ENCODE measurements around the gene CLCNKB.

- TF ChIP-seq POLR2A (IDR thresholded peaks at IDR 0.05) (no peak), CTCF (IDR thresholded peaks at IDR 0.05) (no peak)
These were observed 48.7 kb downstream of the CLCNKB start for GRCh38 chr1:16092097-16092922.

Measured in testis (tissue), 2 donors.